LNCaP clone FGC (cell line): ENCODE data around the gene SMYD3.
"Not testable (repeated sequence)": the region's sequence is repeated elsewhere in the genome, so short reads cannot be mapped to it uniquely, and the experiment has no call there.

Experiments
- DNase-seq: peaks from one replicate; pipeline ENCODE4 v3.0.0-alpha.2; 2011; ENCODE audit warnings: low read depth
- H3K4me3 ChIP-seq: 2 replicates; pipeline ENCODE4 v1.5.1; 2011; ENCODE audit warnings: mild to moderate bottlenecking, low read depth, low read length, control low read depth
- TF ChIP-seq, protein P1 (sequence below): IDR thresholded peaks from 2 replicates; pipeline ENCODE4 v1.5.1; 2012; ENCODE audit warnings: mild to moderate bottlenecking; ENCODE audit not compliant: control insufficient read depth, insufficient read depth; ENCODE audit errors: extremely low read depth

The SMYD3 gene

DNA sequence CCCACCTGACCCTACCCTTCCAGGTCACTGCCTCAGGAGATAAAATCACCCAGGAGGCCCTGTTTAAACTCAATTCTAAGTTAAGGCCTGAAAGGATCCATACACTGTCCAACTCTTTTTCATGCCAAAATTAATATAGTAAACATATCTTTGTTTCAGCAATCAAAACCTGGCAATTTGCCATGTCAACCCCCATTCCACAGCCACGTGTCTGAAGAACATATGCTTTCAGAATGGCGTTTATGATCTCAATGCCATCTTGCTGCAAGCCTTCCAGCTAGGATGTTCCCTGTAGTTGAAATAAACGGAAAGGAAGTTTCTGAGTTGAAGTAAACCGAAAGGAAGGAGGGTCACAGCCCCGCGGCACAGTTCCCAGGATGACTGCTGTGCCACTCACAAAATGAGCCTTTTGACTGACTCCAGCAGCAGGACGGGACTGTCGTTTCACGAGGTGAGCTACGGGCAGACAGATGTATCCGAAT, 472.0 kb downstream of the SMYD3 start:
- TF ChIP-seq, protein P1, sequence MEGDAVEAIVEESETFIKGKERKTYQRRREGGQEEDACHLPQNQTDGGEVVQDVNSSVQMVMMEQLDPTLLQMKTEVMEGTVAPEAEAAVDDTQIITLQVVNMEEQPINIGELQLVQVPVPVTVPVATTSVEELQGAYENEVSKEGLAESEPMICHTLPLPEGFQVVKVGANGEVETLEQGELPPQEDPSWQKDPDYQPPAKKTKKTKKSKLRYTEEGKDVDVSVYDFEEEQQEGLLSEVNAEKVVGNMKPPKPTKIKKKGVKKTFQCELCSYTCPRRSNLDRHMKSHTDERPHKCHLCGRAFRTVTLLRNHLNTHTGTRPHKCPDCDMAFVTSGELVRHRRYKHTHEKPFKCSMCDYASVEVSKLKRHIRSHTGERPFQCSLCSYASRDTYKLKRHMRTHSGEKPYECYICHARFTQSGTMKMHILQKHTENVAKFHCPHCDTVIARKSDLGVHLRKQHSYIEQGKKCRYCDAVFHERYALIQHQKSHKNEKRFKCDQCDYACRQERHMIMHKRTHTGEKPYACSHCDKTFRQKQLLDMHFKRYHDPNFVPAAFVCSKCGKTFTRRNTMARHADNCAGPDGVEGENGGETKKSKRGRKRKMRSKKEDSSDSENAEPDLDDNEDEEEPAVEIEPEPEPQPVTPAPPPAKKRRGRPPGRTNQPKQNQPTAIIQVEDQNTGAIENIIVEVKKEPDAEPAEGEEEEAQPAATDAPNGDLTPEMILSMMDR: no peak
- DNase-seq: no peak
- H3K4me3 ChIP-seq: no peak overlapping the region

DNA sequence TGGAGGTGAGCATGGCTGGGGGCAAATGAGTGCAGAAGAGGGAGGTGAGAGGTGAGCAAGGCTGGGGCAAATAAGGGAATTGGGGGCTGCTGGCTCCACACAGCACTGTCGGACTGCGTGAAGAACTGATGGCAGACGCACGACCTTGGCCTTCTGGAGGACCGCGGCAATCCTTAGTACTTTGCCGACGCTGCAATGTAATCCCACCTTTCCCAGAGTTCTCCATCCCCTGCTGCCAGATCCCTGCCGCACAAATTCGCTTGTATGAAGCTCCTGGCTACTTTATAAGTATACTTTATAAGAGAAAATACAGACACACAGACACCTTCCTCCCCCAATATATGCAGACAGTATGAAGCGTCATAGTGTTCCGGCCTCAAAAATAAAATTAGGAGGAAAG, 472.4 kb downstream of the SMYD3 start:
- DNase-seq: no peak
- TF ChIP-seq, protein P1: no peak
- H3K4me3 ChIP-seq: no peak overlapping the region

DNA sequence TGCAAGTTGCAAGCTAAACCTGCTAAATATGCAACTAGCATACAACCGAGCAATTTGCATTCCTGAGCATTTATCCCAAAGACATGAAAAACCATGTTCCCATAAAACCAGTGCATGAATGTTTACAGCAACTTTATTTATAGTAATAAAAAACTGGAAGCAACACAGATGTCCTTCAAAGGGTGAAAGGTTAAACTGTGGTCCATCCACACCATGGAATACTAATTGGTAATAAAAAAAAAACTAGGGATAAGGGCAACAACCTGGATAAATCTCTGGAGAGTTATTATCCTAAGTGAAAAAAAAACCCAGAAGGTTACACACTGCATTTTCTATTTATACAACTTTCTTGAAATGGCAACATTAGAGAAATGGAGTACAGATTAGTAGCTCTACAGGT, 474.1 kb downstream of the SMYD3 start:
- no peak overlapping the region for H3K4me3 ChIP-seq
- DNase-seq: no peak
- TF ChIP-seq, protein P1: no peak

DNA sequence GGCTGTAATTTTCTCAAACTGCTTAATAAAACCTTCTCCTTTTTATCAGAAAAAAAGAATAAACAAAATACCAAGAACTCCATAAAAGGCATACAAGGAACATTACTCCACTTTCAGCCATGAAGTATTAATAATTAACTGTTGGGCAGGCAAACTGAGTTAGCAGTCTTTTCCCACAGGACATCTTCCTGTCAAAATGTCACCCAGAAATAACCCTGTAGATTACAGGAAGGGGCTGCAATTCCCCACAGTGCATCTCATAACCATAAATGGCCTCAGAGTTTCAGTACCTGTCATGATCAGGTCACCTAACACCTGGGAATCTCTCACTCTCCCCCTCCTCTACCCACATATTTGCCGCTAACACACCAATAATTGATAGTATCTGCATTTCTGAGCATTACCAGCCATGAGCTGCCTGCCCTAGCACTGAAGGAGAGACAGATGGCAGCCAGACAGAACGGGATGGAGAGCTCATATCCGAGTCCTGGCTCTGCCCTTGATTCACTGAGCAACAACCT, 475.0 kb downstream of the SMYD3 start:
- DNase-seq: no peak
- TF ChIP-seq, protein P1: no peak
- no peak overlapping the region for H3K4me3 ChIP-seq

DNA sequence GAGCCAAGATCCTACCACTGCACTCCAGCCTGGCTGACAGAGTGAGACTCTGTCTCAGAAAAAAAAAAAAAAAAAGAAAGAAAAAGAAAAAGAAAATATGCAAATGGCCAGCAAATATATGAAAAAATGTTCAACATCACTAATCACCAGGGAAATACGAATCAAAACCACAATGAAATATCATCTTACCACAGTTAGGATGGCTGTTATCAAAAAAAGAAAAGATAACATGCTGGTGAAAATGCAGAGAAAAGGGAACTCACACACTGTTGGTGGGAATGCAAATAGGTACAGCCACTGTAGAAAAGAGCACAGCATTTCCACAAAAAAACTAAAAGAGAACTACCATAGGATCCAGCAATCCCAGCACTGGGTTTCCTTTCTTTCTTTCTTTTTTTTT, 477.5 kb downstream of the SMYD3 start:
- H3K4me3 ChIP-seq: no peak overlapping the region
- TF ChIP-seq, protein P1: no peak
- no peak for DNase-seq

DNA sequence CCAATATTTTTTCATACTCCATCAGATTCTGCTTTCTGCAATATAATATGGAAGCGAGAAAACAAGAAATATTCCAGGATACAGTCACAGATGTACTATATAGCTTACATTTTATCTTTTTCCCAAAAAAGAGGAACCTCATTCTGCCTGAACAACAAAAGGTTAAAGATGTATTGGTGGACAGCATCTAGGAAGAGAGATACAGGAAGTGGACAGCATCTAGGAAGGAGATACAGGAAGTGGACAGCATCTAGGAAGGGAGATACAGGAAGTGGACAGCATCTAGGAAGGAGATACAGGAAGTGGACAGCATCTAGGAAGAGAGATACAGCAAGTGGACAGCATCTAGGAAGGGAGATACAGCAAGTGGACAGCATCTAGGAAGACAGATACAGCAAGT, 483.0 kb downstream of the SMYD3 start:
- DNase-seq: not testable (repeated sequence)

GRCh38 chr1:246020211-246020954, 486.7 kb downstream of the SMYD3 start:
- TF ChIP-seq, protein P1: no peak
- DNase-seq: no peak
- H3K4me3 ChIP-seq: no peak overlapping the region

More for the DNA sequence above, 483.0 kb downstream of the SMYD3 start:
- H3K4me3 ChIP-seq: not testable (repeated sequence)
